ENCODE results near the gene MCCC1. TPM values are rescaled to one million over a fixed set of nuclear protein-coding genes. Genes with fewer than 3 reads are reported as not detected.

MCCC1 gene
- total and polyA plus RNA-seq, 2 donors (not counting 1 experiment from before 2014, with no cell fraction given), result 12.9 to 36.3 TPM

GRCh38 chr3:183018421-183019192 is 80.7 kb downstream of the MCCC1 start:
- no peaks in the 10 kb centered on the region for H3K79me2 ChIP-seq (ENCODE audit: control insufficient read depth, insufficient read depth, low read length)
- no peak overlapping the region for H3K4me3 ChIP-seq (ENCODE audit: control extremely low read depth in 1 of 5, extremely low read depth in 1 of 5, insufficient read depth in 1 of 5, low read depth in 2 of 5, low read length in 4 of 5)
- intact Hi-C loops (cut with micrococcal nuclease), result no loop called here
- Mint-ChIP-seq H3K27me3 (no peaks in the 10 kb centered on the region), H3K9me3 (ENCODE audit: insufficient read depth) (no peaks in the 10 kb centered on the region), H3K4me1 (no peaks in the 10 kb centered on the region), H3K4me3 (no peak overlapping the region), H3K27ac (no peak overlapping the region)
- no peak overlapping the region for H3K27ac ChIP-seq (ENCODE audit: low read length in 2 of 2)
- WGBS (ENCODE audit: insufficient coverage), result no CpG with 5 or more reads among the region's 3 CpGs
- H3K9me3 ChIP-seq (ENCODE audit: control extremely low read depth in 1 of 3, control insufficient read depth in 2 of 3, insufficient read depth in 1 of 3, low read length in 2 of 3), result no peaks in the 10 kb centered on the region
- ChIA-PET CTCF (interaction anchor here (1.7 kb wide), 1 partner anchor 364 kb away, joined by 4 read pairs; no protein-coding TSS in a partner anchor), POLR2A (no interaction called here)
- H3K9ac ChIP-seq (ENCODE audit: low read length), result no peak overlapping the region
- peaks cover 0 to 57% of the 10 kb centered on the region in 2 experiments for H3K36me3 ChIP-seq (replicated peaks in 1 of 2; ENCODE audit: control extremely low read depth in 1 of 2, control insufficient read depth in 1 of 2, extremely low read depth in 1 of 2, insufficient read depth in 2 of 2, low read length in 1 of 2)
- H3K4me2 ChIP-seq (replicated peaks; ENCODE audit: low read depth, low read length, poor library complexity, severe bottlenecking), result no peak overlapping the region
- TF ChIP-seq CTCF (IDR thresholded peaks at IDR 0.05) (no peak), EZH2 (IDR thresholded peaks at IDR 0.05; ENCODE audit: borderline replicate concordance, insufficient read depth, low read depth, low read length, poor library complexity, severe bottlenecking) (no peak)
- no peaks in the 10 kb centered on the region for H3K27me3 ChIP-seq (replicated peaks in 1 of 4; ENCODE audit: control extremely low read depth in 1 of 4, control insufficient read depth in 3 of 4, insufficient read depth in 4 of 4, low read length in 3 of 4)
- H4K20me1 ChIP-seq (ENCODE audit: control insufficient read depth, insufficient read depth, low read length, poor library complexity, severe bottlenecking), result no peaks in the 10 kb centered on the region
- H2AFZ ChIP-seq (ENCODE audit: insufficient read depth, low read depth, low read length, poor library complexity, severe bottlenecking), result no peak overlapping the region
- DNase-seq (no peak), ATAC-seq (ENCODE audit: low read depth) (no peak)
- H3K4me1 ChIP-seq (ENCODE audit: control insufficient read depth in 2 of 2, insufficient read depth in 2 of 2, low read length in 2 of 2), result no peaks in the 10 kb centered on the region

- no peak overlapping the region for H3K4me3 Mint-ChIP-seq
- H3K4me1 Mint-ChIP-seq, result no peaks in the 10 kb centered on the region
- TF ChIP-seq EZH2 (IDR thresholded peaks at IDR 0.05; ENCODE audit: borderline replicate concordance, insufficient read depth, low read depth, low read length, poor library complexity, severe bottlenecking), result no peak
- TF ChIP-seq CTCF (IDR thresholded peaks at IDR 0.05), result no peak
- CTCF ChIA-PET, result no interaction called here
- H4K20me1 ChIP-seq (ENCODE audit: control insufficient read depth, insufficient read depth, low read length, poor library complexity, severe bottlenecking), result no peaks in the 10 kb centered on the region
- H3K4me3 ChIP-seq (ENCODE audit: control extremely low read depth in 1 of 5, extremely low read depth in 1 of 5, insufficient read depth in 1 of 5, low read depth in 2 of 5, low read length in 4 of 5), result no peak overlapping the region
- H3K27ac ChIP-seq (ENCODE audit: low read length in 2 of 2), result no peak overlapping the region
- no peak overlapping the region for H2AFZ ChIP-seq (ENCODE audit: insufficient read depth, low read depth, low read length, poor library complexity, severe bottlenecking)
- no peak overlapping the region for H3K9ac ChIP-seq (ENCODE audit: low read length)
- H3K36me3 ChIP-seq (replicated peaks in 1 of 2; ENCODE audit: control extremely low read depth in 1 of 2, control insufficient read depth in 1 of 2, extremely low read depth in 1 of 2, insufficient read depth in 2 of 2, low read length in 1 of 2), result peaks cover 2 to 37% of the 10 kb centered on the region in 2 experiments
- H3K4me2 ChIP-seq (replicated peaks; ENCODE audit: low read depth, low read length, poor library complexity, severe bottlenecking), result no peak overlapping the region
- H3K27ac Mint-ChIP-seq, result no peak overlapping the region
- POLR2A ChIA-PET, result no interaction called here
- H3K4me1 ChIP-seq (ENCODE audit: control insufficient read depth in 2 of 2, insufficient read depth in 2 of 2, low read length in 2 of 2), result no peaks in the 10 kb centered on the region
- no peaks in the 10 kb centered on the region for H3K9me3 ChIP-seq (ENCODE audit: control extremely low read depth in 1 of 3, control insufficient read depth in 2 of 3, insufficient read depth in 1 of 3, low read length in 2 of 3)
- no peaks in the 10 kb centered on the region for H3K79me2 ChIP-seq (ENCODE audit: control insufficient read depth, insufficient read depth, low read length)
- no CpG with 5 or more reads among the region's 2 CpGs for WGBS (ENCODE audit: insufficient coverage)
- no peaks in the 10 kb centered on the region for H3K27me3 Mint-ChIP-seq
- intact Hi-C loops (cut with micrococcal nuclease), result no loop called here
- no peaks in the 10 kb centered on the region for H3K9me3 Mint-ChIP-seq (ENCODE audit: insufficient read depth)
- DNase-seq, result no peak
- no peak for ATAC-seq (ENCODE audit: low read depth)
- no peaks in the 10 kb centered on the region for H3K27me3 ChIP-seq (replicated peaks in 1 of 4; ENCODE audit: control extremely low read depth in 1 of 4, control insufficient read depth in 3 of 4, insufficient read depth in 4 of 4, low read length in 3 of 4)
Measured at GRCh38 chr3:183015185-183015584, 84.1 kb downstream of the MCCC1 start.
